ENCODE measurements around the gene VWF. TPM values are rescaled to one million over a fixed set of nuclear protein-coding genes. Genes with fewer than 3 reads are reported as not detected.

The VWF gene
- total and polyA plus RNA-seq, 2 experiments from 2014 or later, result 0.42 to 0.56 TPM

DNA sequence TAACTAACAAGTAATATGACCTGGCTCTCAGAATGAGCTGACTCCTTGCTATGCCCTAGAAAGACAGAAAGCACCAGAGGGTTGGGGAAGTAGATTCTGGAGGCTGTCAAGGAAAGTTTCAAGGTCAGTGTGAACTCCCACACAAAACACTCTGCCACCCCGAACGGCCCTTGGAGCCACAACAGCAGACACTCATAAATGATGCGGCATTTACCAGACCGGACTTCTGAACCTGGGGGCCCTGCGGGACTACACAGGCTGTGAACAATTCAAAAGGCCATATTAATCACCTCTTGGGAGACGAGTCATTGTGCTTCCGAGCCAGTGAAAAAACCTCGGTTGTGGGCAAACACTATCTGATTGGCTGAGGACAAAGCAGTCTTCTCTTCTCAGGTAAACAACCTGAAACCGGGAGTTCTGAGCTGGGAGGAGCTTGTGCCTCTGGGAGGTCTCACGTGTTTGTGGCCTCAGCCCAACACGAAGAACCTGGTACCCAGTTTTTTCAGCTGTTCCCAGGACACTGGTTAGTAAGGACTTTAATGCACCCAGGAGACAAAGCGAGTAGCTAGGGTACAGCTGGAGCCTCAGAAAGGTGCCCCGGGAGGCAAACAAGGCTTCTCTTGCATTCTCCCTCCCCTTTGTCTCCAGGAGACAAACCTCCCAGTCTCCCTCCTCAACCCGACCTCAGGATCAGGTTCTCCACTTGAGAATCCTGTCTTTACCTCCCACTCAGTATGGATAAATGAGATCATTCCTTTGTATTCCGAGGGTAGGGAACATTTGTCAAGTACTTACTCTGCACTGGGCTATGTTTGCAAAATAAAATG, 35.3 kb downstream of the VWF start:
- Mint-ChIP-seq H3K36me3 (ENCODE audit: low read depth) (peaks cover 4% of the 10 kb centered on the region; the same call in 2 of the 3 replicates), H3K27ac (no peak overlapping the region), H3K4me3 (no peak overlapping the region), H3K9me3 (peaks cover 2% of the 10 kb centered on the region; the same call in 2 of the 3 replicates), H3K4me1 (peaks cover 34% of the 10 kb centered on the region), H3K27me3 (ENCODE audit: insufficient read depth, low read depth, poor library complexity) (peaks cover 9% of the 10 kb centered on the region)
- Histone ChIP-seq H3K9me2 (ENCODE audit: insufficient read depth) (no peaks in the 10 kb centered on the region), H3K4me2 (peak overlapping the region; percentile 38; the same call in 1 of the 2 replicates), H3K4me1 (ENCODE audit: insufficient read depth) (peaks cover 12% of the 10 kb centered on the region), H4K20me1 (replicated peaks; ENCODE audit: insufficient read depth) (no peaks in the 10 kb centered on the region), H3K79me2 (replicated peaks; ENCODE audit: insufficient read depth) (no peaks in the 10 kb centered on the region), H3K27ac (ENCODE audit: low read depth) (no peak overlapping the region), H3K36me3 (ENCODE audit: insufficient read depth) (no peaks in the 10 kb centered on the region), H3K27me3 (ENCODE audit: insufficient read depth) (no peaks in the 10 kb centered on the region), H2AFZ (peak overlapping the region; percentile 54), H3F3A (replicated peaks; ENCODE audit: low read depth) (no peaks in the 10 kb centered on the region; the same call in 1 of the 2 replicates), H3K4me3 (no peak overlapping the region)
- no peak for TF ChIP-seq JUNB (IDR thresholded peaks at IDR 0.05; ENCODE audit: unreplicated experiment)
- no peak for TF ChIP-seq ZNF462 (CRISPR knock-in tag; IDR thresholded peaks at IDR 0.05)
- no peak for TF ChIP-seq ZNF114 (CRISPR knock-in tag; IDR thresholded peaks at IDR 0.05)
- no peak for TF ChIP-seq EZH2phosphoT487 (IDR thresholded peaks at IDR 0.05; ENCODE audit: unreplicated experiment)
- TF ChIP-seq ETS1 (IDR thresholded peaks at IDR 0.05), result no peak
- TF ChIP-seq STAT1 (IDR thresholded peaks at IDR 0.05; ENCODE audit: unreplicated experiment), result no peak
- no peak for TF ChIP-seq ZNF331 (CRISPR knock-in tag; IDR thresholded peaks at IDR 0.05; ENCODE audit: low read depth)
- no peak for TF ChIP-seq CTCF (conservative IDR thresholded peaks at IDR 0.05; ENCODE audit: low read depth in 2 of 2)
- no peak for TF ChIP-seq CREB1 (CRISPR knock-in tag; IDR thresholded peaks at IDR 0.05; ENCODE audit: low read depth)
- TF ChIP-seq EZH2 (IDR thresholded peaks at IDR 0.05; ENCODE audit: low read depth, unreplicated experiment), result no peak
- ATAC-seq (peak; percentile 55), DNase-seq (ENCODE audit: low spot score) (peak; percentile 53)
